ENCODE results near the gene ITGB2.

ITGB2 gene

GRCh38 chr21:44862869-44863685, 57.6 kb downstream of the ITGB2 start:
- DNase-seq: no peak

GRCh38 chr21:44858791-44859190, 61.9 kb downstream of the ITGB2 start:
- DNase-seq: no peak

GRCh38 chr21:44858291-44858690, 62.4 kb downstream of the ITGB2 start:
- DNase-seq: no peak

GRCh38 chr21:44857127-44857892, 63.4 kb downstream of the ITGB2 start:
- DNase-seq: no peak

DNA sequence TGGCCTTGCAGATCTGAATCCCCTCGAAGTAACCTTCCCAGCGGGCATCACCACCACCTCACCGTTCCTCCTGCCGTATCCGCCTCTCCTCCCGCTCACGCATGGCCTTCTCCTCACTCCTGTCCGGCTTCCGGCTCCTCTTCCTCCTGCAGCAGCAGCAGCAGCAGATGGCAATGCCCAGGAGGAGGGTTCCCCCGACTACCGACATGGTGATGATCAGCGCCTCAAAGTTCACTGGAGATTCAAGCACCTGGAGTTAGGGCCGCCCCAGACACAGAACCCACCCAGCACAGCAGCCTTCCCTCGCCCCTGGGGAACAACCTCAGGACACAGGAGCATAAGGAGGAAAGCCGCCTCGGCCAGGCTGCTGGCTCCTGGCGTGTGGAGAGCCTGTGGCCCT, 64.6 kb downstream of the ITGB2 start:
- DNase-seq: no peak

GRCh38 chr21:44855572-44855971, 65.1 kb downstream of the ITGB2 start:
- no peak for DNase-seq

DNA sequence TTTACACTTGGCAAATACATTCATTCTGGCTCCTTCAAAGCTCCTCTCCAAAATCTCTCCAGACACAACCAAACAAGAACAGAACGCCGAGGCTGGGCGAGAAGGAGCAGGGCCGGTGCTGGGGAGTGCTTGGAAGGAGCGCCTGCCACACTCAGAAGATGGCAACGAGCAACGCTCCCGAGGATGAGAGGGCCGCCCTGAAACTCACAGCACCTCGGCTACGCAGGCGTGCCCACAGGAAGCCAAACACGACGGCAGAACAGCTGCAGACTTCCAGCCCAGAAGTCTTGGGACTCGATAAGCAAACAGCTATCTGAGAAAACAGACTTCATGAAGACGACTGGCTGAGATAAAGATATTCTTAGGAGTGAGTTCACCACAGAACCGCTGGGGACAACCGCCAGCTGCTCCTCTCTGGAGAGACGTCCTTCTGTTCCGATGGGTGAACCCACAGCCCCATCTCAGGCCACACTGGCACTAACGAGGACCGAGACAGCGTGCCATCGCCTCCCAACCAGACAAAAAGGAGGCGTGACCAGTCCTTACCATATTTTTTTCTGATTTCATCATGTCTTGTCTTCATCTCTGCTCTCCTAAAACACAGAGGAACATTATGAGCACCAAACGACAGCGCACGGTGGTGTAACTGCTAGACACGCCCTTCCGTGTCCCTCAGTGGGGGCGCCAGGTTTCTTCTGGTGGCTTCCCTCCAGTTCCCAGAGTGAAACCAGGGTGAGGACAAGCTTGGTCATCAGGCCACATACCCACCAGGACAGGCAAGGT, 65.8 kb downstream of the ITGB2 start:
- DNase-seq: no peak

GRCh38 chr21:44854391-44854663, 66.4 kb downstream of the ITGB2 start:
- no peak for DNase-seq

- DNase-seq: no peak
These were observed 66.9 kb downstream of the ITGB2 start for GRCh38 chr21:44853601-44854390.

- DNase-seq: no peak
These were observed 69.6 kb downstream of the ITGB2 start for GRCh38 chr21:44850905-44851657.

GRCh38 chr21:44850208-44850800, 70.4 kb downstream of the ITGB2 start:
- no peak for DNase-seq

- DNase-seq: no peak
These were observed 71.0 kb downstream of the ITGB2 start for GRCh38 chr21:44849616-44850130.

GRCh38 chr21:44848821-44849521, 71.7 kb downstream of the ITGB2 start:
- DNase-seq: no peak

GRCh38 chr21:44847261-44848056, 73.2 kb downstream of the ITGB2 start:
- no peak for DNase-seq

GRCh38 chr21:44846485-44847260, 74.0 kb downstream of the ITGB2 start:
- DNase-seq: no peak

- DNase-seq: no peak
These were observed 74.5 kb downstream of the ITGB2 start for GRCh38 chr21:44846224-44846484.

GRCh38 chr21:44845418-44846223, 75.1 kb downstream of the ITGB2 start:
- DNase-seq: peak; percentile 65

DNA sequence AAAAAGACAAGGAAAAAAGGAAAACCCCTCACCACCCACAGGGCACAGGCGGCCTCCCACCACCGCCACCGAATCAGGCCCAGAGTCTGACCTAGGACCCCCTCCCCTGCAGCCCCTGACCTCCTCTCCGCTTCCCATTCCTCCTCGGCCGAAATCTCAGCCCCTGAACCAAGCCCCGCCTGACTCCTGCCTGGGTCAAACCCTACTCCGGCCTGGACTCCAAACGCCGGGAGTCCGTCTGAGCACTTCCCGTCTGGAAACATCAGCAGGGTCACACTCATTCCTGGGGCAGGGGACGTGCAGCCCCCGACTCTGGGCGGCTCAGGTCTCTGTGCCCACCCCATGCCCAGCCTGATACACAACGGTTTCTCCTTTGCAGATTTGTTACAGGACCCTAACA, 76.4 kb downstream of the ITGB2 start:
- no peak for DNase-seq
